Epithelial cell of esophagus (primary cell): ENCODE data around the gene AUTS2.

Experiments
- DNase-seq: peaks from one replicate; pipeline ENCODE4 v3.0.0; 2010; ENCODE audit warnings: low read depth
- H3K4me3 ChIP-seq: 2 replicates; pipeline ENCODE4 v1.5.1; 2011; ENCODE audit warnings: mild to moderate bottlenecking, low read length, control low read depth
- TF ChIP-seq, protein P1 (sequence below): IDR thresholded peaks from 2 replicates; pipeline ENCODE4 v1.5.1; 2011; ENCODE audit warnings: low read depth, mild to moderate bottlenecking, low read length, control low read depth, inconsistent platforms; ENCODE audit not compliant: insufficient read depth; ENCODE audit errors: missing control alignments

The AUTS2 gene

DNA sequence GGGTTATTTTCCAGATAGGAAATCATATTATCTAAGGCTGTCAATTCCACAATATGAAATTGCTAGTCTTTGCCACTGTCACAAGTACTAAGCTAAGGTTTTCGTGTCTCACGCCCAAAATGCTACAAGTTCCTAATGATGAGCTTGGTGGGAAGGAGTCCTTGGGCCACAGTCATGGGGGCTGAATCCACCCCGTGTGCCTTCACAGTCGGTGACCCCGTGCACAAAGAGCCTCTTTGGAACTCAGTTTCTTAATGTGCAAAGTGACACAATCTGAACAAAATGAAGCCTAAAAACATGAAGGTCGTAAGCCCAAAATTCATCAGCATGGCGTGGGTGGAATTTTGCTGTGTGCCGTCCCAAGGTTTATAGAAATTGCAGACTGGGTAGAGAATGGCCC is 1196.7 kb downstream of the AUTS2 start:
- no peak for DNase-seq
- no peak overlapping the region for H3K4me3 ChIP-seq
- TF ChIP-seq, protein P1, sequence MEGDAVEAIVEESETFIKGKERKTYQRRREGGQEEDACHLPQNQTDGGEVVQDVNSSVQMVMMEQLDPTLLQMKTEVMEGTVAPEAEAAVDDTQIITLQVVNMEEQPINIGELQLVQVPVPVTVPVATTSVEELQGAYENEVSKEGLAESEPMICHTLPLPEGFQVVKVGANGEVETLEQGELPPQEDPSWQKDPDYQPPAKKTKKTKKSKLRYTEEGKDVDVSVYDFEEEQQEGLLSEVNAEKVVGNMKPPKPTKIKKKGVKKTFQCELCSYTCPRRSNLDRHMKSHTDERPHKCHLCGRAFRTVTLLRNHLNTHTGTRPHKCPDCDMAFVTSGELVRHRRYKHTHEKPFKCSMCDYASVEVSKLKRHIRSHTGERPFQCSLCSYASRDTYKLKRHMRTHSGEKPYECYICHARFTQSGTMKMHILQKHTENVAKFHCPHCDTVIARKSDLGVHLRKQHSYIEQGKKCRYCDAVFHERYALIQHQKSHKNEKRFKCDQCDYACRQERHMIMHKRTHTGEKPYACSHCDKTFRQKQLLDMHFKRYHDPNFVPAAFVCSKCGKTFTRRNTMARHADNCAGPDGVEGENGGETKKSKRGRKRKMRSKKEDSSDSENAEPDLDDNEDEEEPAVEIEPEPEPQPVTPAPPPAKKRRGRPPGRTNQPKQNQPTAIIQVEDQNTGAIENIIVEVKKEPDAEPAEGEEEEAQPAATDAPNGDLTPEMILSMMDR = no peak

DNA sequence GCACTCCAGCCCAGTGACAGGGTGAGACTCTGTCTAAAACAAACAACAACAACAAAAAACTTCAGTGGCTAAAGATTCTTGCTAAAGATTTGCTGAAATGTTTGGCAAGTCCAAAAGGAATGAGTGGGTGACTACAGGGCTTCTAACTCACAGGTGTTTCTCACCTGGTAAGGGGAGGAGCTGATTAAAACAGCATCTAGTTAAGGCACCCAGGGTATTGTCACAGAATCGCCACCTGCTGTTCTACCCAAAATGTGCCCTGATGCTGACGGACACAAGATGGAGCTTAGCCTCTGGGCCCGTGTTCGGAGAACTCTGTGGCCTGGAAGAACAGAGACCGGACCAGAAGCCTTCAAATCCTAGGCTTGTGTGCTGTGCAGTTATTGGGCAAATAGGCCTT is 1197.7 kb downstream of the AUTS2 start:
- no peak for DNase-seq
- H3K4me3 ChIP-seq = no peak overlapping the region
- TF ChIP-seq, protein P1 = no peak

DNA sequence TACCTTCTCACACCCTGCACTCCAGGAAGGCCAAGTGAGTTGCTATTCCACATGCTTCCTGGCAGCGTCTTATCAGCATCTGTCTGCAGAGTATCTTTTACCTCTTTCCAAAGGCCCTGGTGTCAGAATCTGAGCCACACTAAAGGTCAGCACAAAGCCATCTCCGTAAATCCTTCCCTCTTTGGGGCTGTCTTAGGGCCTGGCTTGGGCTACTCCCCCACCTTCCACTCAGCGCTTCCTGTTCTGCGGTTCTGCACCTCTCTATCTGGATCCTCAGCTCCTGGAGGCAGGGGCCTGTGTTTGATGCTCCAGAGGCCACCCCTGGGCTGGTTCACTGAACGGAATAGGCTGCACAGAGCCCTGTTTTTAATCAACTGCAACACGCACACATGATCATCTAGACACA is 1198.8 kb downstream of the AUTS2 start:
- TF ChIP-seq, protein P1 = no peak
- DNase-seq = no peak
- H3K4me3 ChIP-seq = no peak overlapping the region

DNA sequence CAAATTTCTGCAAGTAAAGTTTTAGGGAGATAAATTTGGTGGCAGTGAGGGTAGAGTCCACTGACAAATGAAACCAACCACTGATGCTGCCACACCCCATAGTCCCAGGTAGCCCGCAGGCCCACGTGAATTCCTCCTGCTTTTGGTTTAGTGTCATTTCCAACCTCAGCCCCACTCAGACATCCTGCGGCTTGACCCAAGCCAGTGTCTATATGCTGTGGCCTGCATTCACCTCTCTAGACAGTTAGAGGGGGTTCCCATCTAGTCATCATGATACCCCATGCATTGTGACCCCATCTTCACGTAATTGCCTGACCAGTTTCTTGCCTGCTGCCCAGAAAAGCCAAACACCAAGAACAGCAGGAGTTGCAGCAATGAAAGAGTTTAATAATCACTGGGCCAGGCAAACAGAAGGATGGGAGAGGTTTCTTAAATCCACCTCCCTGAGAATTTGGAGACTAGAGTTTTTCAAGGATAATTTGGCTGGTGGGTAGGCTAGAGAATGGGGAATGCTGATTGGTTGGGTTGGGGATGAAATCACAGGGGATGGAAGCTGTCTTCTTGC is 1201.6 kb downstream of the AUTS2 start:
- H3K4me3 ChIP-seq = no peak overlapping the region
- no peak for DNase-seq
- TF ChIP-seq, protein P1 = no peak

DNA sequence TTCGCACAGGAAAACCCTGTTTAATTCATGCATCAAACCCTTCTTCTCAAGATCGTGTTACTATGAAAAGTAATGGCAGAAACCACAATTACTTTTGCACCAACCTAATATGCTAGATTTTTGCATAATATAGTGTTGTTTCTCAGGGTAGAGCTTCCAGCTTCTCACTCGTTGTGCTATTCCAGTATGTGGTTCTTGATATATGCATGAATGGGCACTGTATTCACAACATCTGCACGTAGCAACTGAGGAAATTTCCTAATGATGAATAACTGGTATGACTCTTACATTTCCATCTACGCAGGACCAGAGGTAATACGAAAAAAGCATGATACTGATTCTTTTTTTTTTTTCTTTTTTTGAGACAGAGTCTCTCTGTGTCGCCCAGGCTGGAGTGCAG is 1207.1 kb downstream of the AUTS2 start:
- no peak overlapping the region for H3K4me3 ChIP-seq
- no peak for DNase-seq
- TF ChIP-seq, protein P1 = no peak

DNA sequence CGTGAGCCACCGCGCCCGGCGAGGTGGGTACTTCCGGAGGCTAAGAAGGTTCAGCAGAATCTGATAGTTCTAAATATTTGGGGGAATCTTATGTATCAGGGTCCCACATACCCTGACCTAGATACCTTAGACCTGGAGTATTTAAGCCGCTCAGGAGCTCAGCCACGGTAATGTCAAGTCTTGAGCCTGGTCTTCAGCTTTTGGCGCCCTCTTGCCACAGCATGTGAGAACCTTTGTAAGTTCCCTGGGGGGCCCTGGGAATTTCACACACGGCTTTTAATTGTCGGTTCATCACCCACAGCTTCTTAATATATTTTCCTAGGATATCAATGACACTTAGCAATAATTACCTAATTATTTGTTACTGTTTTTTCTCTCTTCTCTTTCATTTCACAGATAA is 1209.4 kb downstream of the AUTS2 start:
- TF ChIP-seq, protein P1 = no peak
- no peak for DNase-seq
- no peak overlapping the region for H3K4me3 ChIP-seq

DNA sequence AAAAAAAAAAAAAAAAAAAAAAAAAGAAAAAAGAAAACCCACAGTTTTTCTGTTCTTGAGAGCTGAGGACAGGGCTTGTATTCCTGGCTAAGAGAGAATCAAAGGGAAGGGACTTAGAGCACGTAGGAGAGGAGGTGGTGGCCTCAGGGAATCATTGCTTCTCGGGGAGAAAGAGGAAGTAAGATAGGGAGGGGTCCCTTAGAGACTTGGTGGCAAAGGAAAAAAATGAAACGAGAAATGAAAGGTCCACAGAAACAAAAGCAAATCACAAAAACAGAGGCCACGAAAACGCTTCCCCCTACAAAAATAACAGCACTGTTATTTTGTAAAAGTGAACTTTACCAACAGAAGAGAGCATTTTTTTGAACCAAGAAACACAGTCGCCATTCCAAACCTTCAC is 1210.6 kb downstream of the AUTS2 start:
- TF ChIP-seq, protein P1 = no peak
- DNase-seq = no peak
- H3K4me3 ChIP-seq = no peak overlapping the region
